Measurements from ENCODE around the gene CCNQ. TPM values are rescaled to one million over a fixed set of nuclear protein-coding genes. Genes with fewer than 3 reads are reported as not detected.

CCNQ gene
- total and polyA plus RNA-seq, 4 donors = 14.8 to 29.3 (median 24.2) TPM

DNA sequence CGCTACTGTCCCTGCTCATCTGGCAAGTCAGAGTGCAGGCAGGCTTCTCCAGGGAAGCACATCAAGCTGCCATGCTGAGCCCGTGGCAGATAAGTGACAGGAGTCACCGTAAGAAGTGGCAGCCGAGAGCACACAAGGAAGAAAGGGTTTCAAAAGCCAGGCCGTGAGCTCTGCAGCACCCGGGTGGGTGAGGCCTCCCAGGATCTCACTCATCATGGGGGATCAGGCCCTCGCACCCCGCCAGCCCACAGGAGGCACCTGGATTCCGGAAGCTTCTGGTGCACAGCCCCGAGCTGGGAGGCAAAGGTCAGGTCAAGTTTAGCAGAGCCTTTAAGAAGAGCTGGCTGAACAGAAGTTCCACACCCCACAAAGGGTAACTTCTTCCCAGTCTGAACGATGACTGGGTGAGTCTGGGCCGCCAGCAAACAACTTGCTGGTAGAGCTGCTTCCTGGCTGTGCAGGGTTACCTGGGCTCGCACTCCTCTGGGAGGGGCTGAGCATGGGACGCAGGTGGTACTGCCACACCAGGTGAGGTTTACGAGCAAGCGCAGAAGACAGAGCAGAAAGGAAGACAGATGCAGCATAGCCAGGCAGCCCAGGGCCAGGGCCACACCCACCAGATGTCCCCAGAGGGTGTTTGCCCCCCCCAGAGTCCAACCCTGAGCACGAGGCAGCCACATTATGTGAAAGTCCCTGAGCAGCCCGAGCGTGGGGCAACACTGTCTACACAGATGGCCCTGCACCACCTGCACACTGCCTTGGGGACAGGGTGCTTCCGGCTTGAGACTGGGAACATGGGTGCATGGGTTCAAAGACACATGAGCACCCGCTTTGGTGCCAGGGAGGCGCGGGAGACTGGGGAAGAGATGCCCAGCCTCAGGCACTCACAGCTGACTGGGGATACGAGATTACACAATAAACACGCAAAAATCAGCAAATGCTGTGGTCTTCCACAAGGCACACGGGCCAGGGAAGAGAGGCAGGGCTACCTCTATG, 7.7 kb downstream of the CCNQ start:
- Histone ChIP-seq H3K27ac (ENCODE audit: low read depth, low read length) (no peak overlapping the region), H3K27me3 (ENCODE audit: control insufficient read depth, insufficient read depth, low read length) (no peaks in the 10 kb centered on the region), H3K9me3 (ENCODE audit: control insufficient read depth, insufficient read depth, low read length) (no peaks in the 10 kb centered on the region), H3K4me3 (ENCODE audit: low read depth, low read length) (no peak overlapping the region), H3K4me1 (ENCODE audit: control insufficient read depth, insufficient read depth, low read length) (peaks cover 2% of the 10 kb centered on the region), H3K36me3 (ENCODE audit: control insufficient read depth, insufficient read depth, low read length) (peaks cover 72% of the 10 kb centered on the region)
- no peak for DNase-seq (ENCODE audit: low read depth in 4 of 6, low spot score in 6 of 6)
- WGBS (ENCODE audit: insufficient coverage) = 79% methylated on average over 26 of the region's 26 CpGs

DNA sequence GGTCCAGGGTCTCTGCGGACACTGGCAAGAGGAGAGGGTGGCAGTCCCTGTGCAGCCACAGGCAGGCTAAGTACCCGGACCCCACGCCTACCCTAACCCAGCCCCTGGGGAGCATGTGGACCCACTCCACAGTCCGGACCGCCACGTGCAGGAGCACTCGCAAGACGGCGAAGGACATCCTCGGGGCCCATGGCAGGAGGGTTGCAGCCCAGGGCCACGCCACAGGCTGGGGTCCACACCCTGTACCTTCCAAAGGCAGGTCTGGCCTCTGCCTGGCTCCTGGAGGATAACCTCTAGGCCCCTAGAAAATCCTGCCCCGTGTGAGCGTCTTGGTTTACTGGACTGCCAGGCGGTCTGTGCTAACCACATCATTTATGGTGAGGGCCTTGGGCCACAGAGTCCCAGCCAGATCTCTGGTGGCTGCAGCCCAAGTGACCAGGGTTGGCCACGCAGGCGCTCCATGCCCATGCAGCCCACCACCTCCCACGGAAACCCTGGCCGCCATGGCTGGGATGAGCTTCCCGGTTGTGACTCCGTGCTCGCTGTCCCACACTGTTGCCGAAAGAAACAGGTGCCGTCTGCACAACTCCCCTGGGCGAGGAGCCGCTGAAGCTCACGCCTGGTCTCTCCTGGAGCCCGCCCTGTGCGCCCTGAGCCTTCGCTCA, 10.0 kb downstream of the CCNQ start:
- Histone ChIP-seq H3K4me3 (ENCODE audit: low read depth, low read length) (no peak overlapping the region), H3K4me1 (ENCODE audit: control insufficient read depth, insufficient read depth, low read length) (peaks cover 2% of the 10 kb centered on the region), H3K36me3 (ENCODE audit: control insufficient read depth, insufficient read depth, low read length) (peaks cover 55% of the 10 kb centered on the region), H3K27ac (ENCODE audit: low read depth, low read length) (no peak overlapping the region), H3K27me3 (ENCODE audit: control insufficient read depth, insufficient read depth, low read length) (no peaks in the 10 kb centered on the region), H3K9me3 (ENCODE audit: control insufficient read depth, insufficient read depth, low read length) (no peaks in the 10 kb centered on the region)
- DNase-seq (ENCODE audit: low read depth in 4 of 6, low spot score in 6 of 6) = no peak
- 92% methylated on average over 26 of the region's 29 CpGs for WGBS (ENCODE audit: insufficient coverage)

DNA sequence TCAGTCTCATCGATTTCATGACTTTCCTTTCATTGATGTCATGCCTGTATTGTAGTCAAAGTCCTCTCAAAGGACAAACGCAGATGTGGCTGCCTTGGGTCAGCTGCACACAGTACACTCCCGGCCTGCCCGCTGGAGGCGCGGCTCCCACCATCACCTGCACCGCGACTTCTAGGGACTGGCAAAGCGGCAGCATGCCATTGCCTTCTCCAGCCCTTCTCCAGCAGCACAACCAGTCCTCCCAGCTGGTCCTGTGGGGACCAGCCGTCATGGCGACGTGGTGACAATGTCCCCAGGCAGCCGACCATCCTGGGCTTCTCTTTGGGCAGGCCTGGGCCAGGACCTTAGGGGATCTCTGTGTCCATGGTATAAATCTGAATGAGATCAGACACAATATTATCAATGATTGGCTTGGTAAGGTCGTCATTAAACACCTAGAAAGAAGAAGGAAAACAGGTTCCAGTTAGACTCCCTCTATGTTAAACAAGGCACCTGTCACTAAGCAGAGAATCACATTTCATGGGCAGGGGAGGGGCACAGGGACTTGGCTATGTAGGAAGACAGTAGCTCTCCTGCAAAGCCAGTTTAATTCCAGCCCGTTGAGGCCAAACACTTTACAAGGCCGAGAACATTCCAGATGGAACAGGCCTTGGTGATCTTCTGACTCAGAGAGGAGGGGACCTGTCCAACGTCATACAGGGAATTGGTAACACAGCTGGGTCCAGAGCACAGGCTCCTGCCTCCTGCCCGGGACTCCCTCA, 10.7 kb downstream of the CCNQ start:
- 87% methylated on average over 13 of the region's 18 CpGs for WGBS (ENCODE audit: insufficient coverage)
- no peak overlapping the region for H3K27ac ChIP-seq (ENCODE audit: low read depth, low read length)
- peaks cover under 1% of the 10 kb centered on the region for H3K4me1 ChIP-seq (ENCODE audit: control insufficient read depth, insufficient read depth, low read length)
- peaks cover 50% of the 10 kb centered on the region for H3K36me3 ChIP-seq (ENCODE audit: control insufficient read depth, insufficient read depth, low read length)
- H3K9me3 ChIP-seq (ENCODE audit: control insufficient read depth, insufficient read depth, low read length) = no peaks in the 10 kb centered on the region
- H3K4me3 ChIP-seq (ENCODE audit: low read depth, low read length) = no peak overlapping the region
- no peak for DNase-seq (ENCODE audit: low read depth in 4 of 6, low spot score in 6 of 6)
- no peaks in the 10 kb centered on the region for H3K27me3 ChIP-seq (ENCODE audit: control insufficient read depth, insufficient read depth, low read length)

DNA sequence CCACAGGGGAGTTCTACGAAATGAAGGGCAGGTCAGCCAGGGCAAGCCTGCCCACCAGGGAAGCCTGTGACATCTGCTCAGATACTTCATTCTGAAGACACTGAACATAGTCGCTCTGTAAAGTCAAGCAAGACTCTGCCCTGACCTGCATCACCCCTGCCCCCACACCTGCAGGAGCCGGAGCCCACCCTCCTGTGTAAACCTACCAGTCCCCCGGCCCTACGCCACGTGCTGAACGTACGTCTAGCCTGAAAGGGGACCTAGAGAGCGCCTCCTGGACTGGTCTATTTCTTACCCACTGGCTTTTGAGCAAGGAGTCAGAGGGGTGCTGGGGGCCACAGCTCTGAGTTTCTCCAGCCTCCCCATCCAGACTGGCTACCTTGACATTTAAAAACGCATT, 11.6 kb downstream of the CCNQ start:
- Histone ChIP-seq H3K27me3 (ENCODE audit: control insufficient read depth, insufficient read depth, low read length) (no peaks in the 10 kb centered on the region), H3K4me1 (ENCODE audit: control insufficient read depth, insufficient read depth, low read length) (peaks cover 5% of the 10 kb centered on the region), H3K9me3 (ENCODE audit: control insufficient read depth, insufficient read depth, low read length) (no peaks in the 10 kb centered on the region), H3K4me3 (ENCODE audit: low read depth, low read length) (no peak overlapping the region), H3K27ac (ENCODE audit: low read depth, low read length) (no peak overlapping the region), H3K36me3 (ENCODE audit: control insufficient read depth, insufficient read depth, low read length) (peaks cover 41% of the 10 kb centered on the region)
- DNase-seq (ENCODE audit: low read depth in 4 of 6, low spot score in 6 of 6) = no peak
- 86% methylated on average over 10 of the region's 10 CpGs for WGBS (ENCODE audit: insufficient coverage)

DNA sequence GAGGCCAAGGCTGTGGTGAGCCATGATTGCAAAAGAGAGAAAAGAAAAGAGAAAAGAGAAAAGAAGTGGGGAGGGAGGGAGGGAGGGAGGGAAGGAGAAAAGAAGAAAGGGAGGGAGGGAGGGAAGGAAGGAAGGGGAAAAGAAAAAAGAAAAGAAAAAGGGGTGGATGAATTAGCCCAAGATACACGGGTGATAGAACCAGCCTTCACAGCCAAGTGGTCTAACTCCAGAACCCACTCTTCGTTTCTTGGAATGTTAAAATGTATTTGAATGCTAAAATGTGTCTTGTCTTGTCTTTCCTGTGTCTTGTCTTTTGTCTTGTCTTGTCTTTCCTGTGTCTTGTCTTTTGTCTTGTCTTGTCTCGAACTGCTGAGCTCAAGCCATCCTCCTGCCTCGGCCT, 13.1 kb downstream of the CCNQ start:
- H3K27me3 ChIP-seq (ENCODE audit: control insufficient read depth, insufficient read depth, low read length) = no peaks in the 10 kb centered on the region

DNA sequence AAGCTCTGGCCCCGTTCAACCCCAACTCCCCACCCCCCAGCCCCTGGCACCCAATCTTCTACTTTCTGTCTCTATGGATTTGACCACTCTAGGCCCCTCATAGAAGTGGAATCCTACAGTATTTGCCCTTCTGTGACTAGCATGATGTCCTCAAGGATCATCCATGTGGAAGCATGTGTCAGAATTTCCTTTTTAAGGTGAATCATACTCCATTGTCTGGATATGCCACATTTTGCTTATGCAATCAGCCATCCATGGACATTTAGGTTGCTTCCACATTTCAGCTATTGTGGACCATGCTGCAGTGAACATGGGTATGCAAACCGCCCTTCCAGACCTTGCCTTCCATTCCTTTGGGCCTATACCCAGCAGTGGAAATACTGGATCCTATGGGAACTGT, 15.5 kb downstream of the CCNQ start:
- Histone ChIP-seq H3K27ac (ENCODE audit: low read depth, low read length) (no peak overlapping the region), H3K4me1 (ENCODE audit: control insufficient read depth, insufficient read depth, low read length) (peaks cover 8% of the 10 kb centered on the region), H3K27me3 (ENCODE audit: control insufficient read depth, insufficient read depth, low read length) (no peaks in the 10 kb centered on the region), H3K9me3 (ENCODE audit: control insufficient read depth, insufficient read depth, low read length) (no peaks in the 10 kb centered on the region), H3K36me3 (ENCODE audit: control insufficient read depth, insufficient read depth, low read length) (peaks cover 14% of the 10 kb centered on the region), H3K4me3 (ENCODE audit: low read depth, low read length) (no peak overlapping the region)
- DNase-seq (ENCODE audit: low read depth in 4 of 6, low spot score in 6 of 6) = no peak
- WGBS (ENCODE audit: insufficient coverage) = 57% methylated on average over 2 of the region's 2 CpGs

More for the DNA sequence above, 13.1 kb downstream of the CCNQ start:
- Histone ChIP-seq H3K36me3 (ENCODE audit: control insufficient read depth, insufficient read depth, low read length) (peaks cover 26% of the 10 kb centered on the region), H3K27ac (ENCODE audit: low read depth, low read length) (no peak overlapping the region), H3K9me3 (ENCODE audit: control insufficient read depth, insufficient read depth, low read length) (no peaks in the 10 kb centered on the region), H3K4me1 (ENCODE audit: control insufficient read depth, insufficient read depth, low read length) (peaks cover 5% of the 10 kb centered on the region), H3K4me3 (ENCODE audit: low read depth, low read length) (no peak overlapping the region)
- WGBS (ENCODE audit: insufficient coverage) = 88% methylated on average over 4 of the region's 4 CpGs
- no peak for DNase-seq (ENCODE audit: low read depth in 4 of 6, low spot score in 6 of 6)

DNA sequence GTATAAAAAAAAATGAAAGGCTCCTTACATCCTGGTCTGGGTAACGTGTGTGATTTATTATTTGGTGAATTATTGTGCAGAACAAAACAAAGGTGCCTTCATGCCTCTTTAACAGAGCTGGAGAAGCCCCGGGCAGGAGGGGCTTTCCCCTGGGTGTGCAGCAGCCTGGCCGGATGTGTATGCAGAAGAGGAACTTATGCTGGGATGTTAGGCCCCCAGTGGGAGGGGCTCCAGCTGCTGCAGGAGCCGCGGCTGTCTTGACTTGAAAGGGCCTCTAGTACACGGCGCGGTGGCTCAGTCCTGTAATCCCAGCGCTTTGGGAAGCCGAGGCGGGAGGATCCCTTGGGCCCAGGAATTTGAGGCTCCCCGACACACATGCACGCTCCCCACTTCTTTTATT, 16.0 kb downstream of the CCNQ start:
- Histone ChIP-seq H3K27me3 (ENCODE audit: control insufficient read depth, insufficient read depth, low read length) (no peaks in the 10 kb centered on the region), H3K36me3 (ENCODE audit: control insufficient read depth, insufficient read depth, low read length) (peaks cover 11% of the 10 kb centered on the region), H3K9me3 (ENCODE audit: control insufficient read depth, insufficient read depth, low read length) (no peaks in the 10 kb centered on the region), H3K4me3 (ENCODE audit: low read depth, low read length) (no peak overlapping the region), H3K4me1 (ENCODE audit: control insufficient read depth, insufficient read depth, low read length) (peaks cover 12% of the 10 kb centered on the region), H3K27ac (ENCODE audit: low read depth, low read length) (no peak overlapping the region)
- peak in 2 of 6 donors; percentile 21 to 25 for DNase-seq (ENCODE audit: low read depth in 4 of 6, low spot score in 6 of 6)
- WGBS (ENCODE audit: insufficient coverage) = 58% methylated on average over 9 of the region's 13 CpGs

DNA sequence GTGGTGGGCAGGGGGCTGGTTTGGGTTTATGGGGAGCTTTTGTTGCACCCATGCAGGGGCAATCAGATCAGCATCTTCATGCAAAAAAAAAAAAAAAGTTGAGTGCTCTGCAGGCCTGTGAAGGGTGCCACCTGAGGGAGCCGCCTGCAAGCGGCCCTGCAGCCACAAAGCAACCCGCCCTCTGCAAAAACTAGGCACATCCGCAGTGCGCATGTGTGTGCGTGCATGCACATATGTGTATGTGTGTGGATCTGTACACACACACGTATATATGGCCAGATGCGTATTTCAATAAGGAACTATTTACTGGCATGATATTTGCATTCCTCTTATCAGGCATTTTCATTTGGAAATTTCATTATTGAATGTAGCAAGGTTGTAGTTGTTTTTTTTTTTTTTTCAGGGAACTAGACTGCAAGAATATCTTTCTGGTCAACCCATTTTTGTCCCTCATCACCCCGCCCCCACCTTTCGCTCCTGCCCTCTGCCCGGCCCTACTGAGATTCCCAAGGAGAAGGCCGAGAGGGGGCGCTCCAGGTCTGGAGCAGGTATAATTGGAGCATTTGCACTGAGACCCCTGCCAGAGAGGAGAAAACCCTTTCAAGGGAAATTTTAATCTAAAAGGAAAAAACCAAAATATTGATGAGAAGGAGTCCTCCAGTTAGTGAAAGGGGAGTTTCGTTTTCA, 18.1 kb downstream of the CCNQ start:
- Histone ChIP-seq H3K4me1 (ENCODE audit: control insufficient read depth, insufficient read depth, low read length) (peaks cover 18% of the 10 kb centered on the region), H3K4me3 (ENCODE audit: low read depth, low read length) (no peak overlapping the region), H3K9me3 (ENCODE audit: control insufficient read depth, insufficient read depth, low read length) (no peaks in the 10 kb centered on the region), H3K27ac (ENCODE audit: low read depth, low read length) (no peak overlapping the region), H3K36me3 (ENCODE audit: control insufficient read depth, insufficient read depth, low read length) (peaks cover 3% of the 10 kb centered on the region), H3K27me3 (ENCODE audit: control insufficient read depth, insufficient read depth, low read length) (no peaks in the 10 kb centered on the region)
- DNase-seq (ENCODE audit: low read depth in 4 of 6, low spot score in 6 of 6) = no peak
- 70% methylated on average over 3 of the region's 14 CpGs for WGBS (ENCODE audit: insufficient coverage)

DNA sequence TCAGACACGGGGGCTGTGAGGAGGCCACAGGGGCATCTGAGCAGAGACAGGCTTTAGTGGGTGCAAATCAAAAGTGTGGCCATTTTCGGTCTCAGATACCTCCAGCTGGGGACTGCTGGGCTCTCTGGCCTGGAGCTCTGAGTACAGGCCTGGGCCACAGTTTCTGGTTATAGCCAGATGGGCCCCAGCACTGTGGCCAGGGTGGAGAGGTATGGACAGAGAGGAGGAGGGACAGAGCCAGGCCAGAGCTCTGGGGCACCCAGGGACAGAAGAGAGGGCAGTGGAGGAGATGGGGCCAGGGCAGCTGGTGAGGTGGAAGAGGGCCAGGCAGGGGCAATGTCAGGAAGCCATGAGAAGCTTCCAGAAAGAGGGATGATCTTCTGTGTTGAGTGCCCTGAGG, 20.1 kb downstream of the CCNQ start:
- H3K27me3 ChIP-seq (ENCODE audit: control insufficient read depth, insufficient read depth, low read length) = no peaks in the 10 kb centered on the region
- peaks cover 3% of the 10 kb centered on the region for H3K36me3 ChIP-seq (ENCODE audit: control insufficient read depth, insufficient read depth, low read length)
- 36% methylated on average over 2 of the region's 2 CpGs for WGBS (ENCODE audit: insufficient coverage)
- H3K4me3 ChIP-seq (ENCODE audit: low read depth, low read length) = no peak overlapping the region
- peaks cover 18% of the 10 kb centered on the region for H3K4me1 ChIP-seq (ENCODE audit: control insufficient read depth, insufficient read depth, low read length)
- no peaks in the 10 kb centered on the region for H3K9me3 ChIP-seq (ENCODE audit: control insufficient read depth, insufficient read depth, low read length)
- no peak overlapping the region for H3K27ac ChIP-seq (ENCODE audit: low read depth, low read length)
- DNase-seq (ENCODE audit: low read depth in 4 of 6, low spot score in 6 of 6) = no peak

Data from spinal cord (tissue), 10 donors.